Epithelial cell of esophagus (primary cell): ENCODE results near the gene TSC1.

Experiments used
- DNase-seq: peaks from one replicate; pipeline ENCODE4 v3.0.0; 2010; ENCODE audit warnings: low read depth
- H3K4me3 ChIP-seq: 2 replicates; pipeline ENCODE4 v1.5.1; 2011; ENCODE audit warnings: mild to moderate bottlenecking, low read length, control low read depth
- CTCF ChIP-seq: IDR thresholded peaks from 2 replicates; pipeline ENCODE4 v1.5.1; 2011; ENCODE audit warnings: low read depth, mild to moderate bottlenecking, low read length, control low read depth, inconsistent platforms; ENCODE audit not compliant: insufficient read depth; ENCODE audit errors: missing control alignments

The TSC1 gene

GRCh38 chr9:132935026-132935425, 9.4 kb downstream of the TSC1 start:
- TF ChIP-seq CTCF, result no peak
- no peak for DNase-seq
- H3K4me3 ChIP-seq, result no peak overlapping the region

- TF ChIP-seq CTCF, result no peak
- H3K4me3 ChIP-seq, result no peak overlapping the region
These were observed 13.2 kb downstream of the TSC1 start for GRCh38 chr9:132931178-132931735.

GRCh38 chr9:132927704-132928103, 16.7 kb downstream of the TSC1 start:
- no peak for TF ChIP-seq CTCF
- DNase-seq, result no peak

More at GRCh38 chr9:132931178-132931735, 13.2 kb downstream of the TSC1 start:
- no peak for DNase-seq

GRCh38 chr9:132923346-132923902, 21.0 kb downstream of the TSC1 start:
- peak; percentile 96 for DNase-seq
- no peak overlapping the region for H3K4me3 ChIP-seq
- no peak for TF ChIP-seq CTCF

More at GRCh38 chr9:132927704-132928103, 16.7 kb downstream of the TSC1 start:
- H3K4me3 ChIP-seq, result no peak overlapping the region

- TF ChIP-seq CTCF, result no peak
- DNase-seq, result no peak
- no peak overlapping the region for H3K4me3 ChIP-seq
These were observed 24.7 kb downstream of the TSC1 start for GRCh38 chr9:132919614-132920268.

GRCh38 chr9:132914924-132915323, 29.5 kb downstream of the TSC1 start:
- no peak for TF ChIP-seq CTCF
- H3K4me3 ChIP-seq, result no peak overlapping the region
- no peak for DNase-seq
